ENCODE measurements around the gene GNAQ.

- TF ChIP-seq EP300 (IDR thresholded peaks at IDR 0.05; ENCODE audit: borderline replicate concordance) (no peak), REST (IDR thresholded peaks at IDR 0.05; ENCODE audit: low read depth) (no peak), NFIC (IDR thresholded peaks at IDR 0.05) (no peak), CEBPB (IDR thresholded peaks at IDR 0.05) (no peak), YY1 (IDR thresholded peaks at IDR 0.05; ENCODE audit: low read depth) (no peak), RAD21 (IDR thresholded peaks at IDR 0.05; ENCODE audit: low read depth) (no peak), FOXM1 (IDR thresholded peaks at IDR 0.05; ENCODE audit: borderline replicate concordance, low read depth) (no peak), TAF1 (IDR thresholded peaks at IDR 0.05; ENCODE audit: low read depth) (no peak), CREB1 (IDR thresholded peaks at IDR 0.05; ENCODE audit: low read depth) (no peak), TEAD4 (IDR thresholded peaks at IDR 0.05) (no peak), TCF12 (IDR thresholded peaks at IDR 0.05; ENCODE audit: low read depth) (no peak), EGR1 (IDR thresholded peaks at IDR 0.05) (no peak)
Observed at GRCh38 chr9:77982581-77983319, 48.9 kb downstream of the GNAQ start.

All from Ishikawa (cell line).